NT2/D1 (cell line): ENCODE measurements around the gene ORC5.

Source experiments
- SUZ12 ChIP-seq: IDR thresholded peaks from 2 replicates; pipeline ENCODE4 v1.6.1; 2011; ENCODE audit not compliant: insufficient read length, insufficient read depth; ENCODE audit errors: extremely low read depth
- YY1 ChIP-seq: IDR thresholded peaks from 2 replicates; pipeline ENCODE4 v1.6.1; 2011; ENCODE audit not compliant: insufficient read length, insufficient read depth
- ZNF274 ChIP-seq: IDR thresholded peaks from 2 replicates; pipeline ENCODE4 v1.6.1; 2011; ENCODE audit warnings: mild to moderate bottlenecking, low read depth, low read length

DNA sequence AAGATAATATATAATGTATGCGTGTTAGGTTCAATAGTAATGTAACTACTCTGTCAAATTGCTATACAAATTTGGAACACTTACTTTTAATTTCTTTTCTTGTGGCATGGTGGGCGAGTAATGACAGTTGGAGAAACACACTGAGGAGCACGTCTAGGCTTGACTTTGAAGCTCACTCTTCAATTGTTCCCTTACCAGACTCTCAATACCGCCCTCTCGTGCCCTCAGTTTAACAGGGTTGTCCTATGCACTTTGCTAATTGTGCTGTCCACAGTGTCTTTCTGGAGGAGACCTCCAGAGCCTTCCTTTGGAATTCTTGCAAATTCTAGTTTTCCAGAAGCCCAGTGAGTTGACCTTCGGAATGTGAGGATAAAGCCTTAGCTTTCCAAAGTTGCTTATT lies 111.1 kb downstream of the ORC5 start:
- no peak for TF ChIP-seq YY1
- TF ChIP-seq ZNF274: no peak
- TF ChIP-seq SUZ12: no peak
